Ovary (tissue), 9 donors: ENCODE results near the gene LRRC46. TPM values are rescaled to one million over a fixed set of nuclear protein-coding genes. Genes with fewer than 3 reads are reported as not detected.

Experiments
- DNase-seq, 5 donors: peaks; one replicate each; pipeline ENCODE4 v3.0.0-alpha.2; 2019 to 2020
- H3K27ac ChIP-seq, 2 donors: fragments of 200-600 bp; one replicate each; pipeline versions ENCODE4 v1.5.1 to v1.8.0; 2019 to 2022
- H3K27me3 ChIP-seq: fragments of 200-600 bp; one replicate; pipeline ENCODE4 v1.8.0; 2022
- H3K36me3 ChIP-seq: fragments of 200-600 bp; sonication (generic); one replicate; pipeline ENCODE4 v1.5.1; 2019
- H3K4me1 ChIP-seq: one replicate; pipeline ENCODE4 v1.8.1; 2013; ENCODE audit warnings: mild to moderate bottlenecking, moderate library complexity; ENCODE audit not compliant: insufficient read depth
- H3K4me3 ChIP-seq: fragments of 200-600 bp; sonication (generic); one replicate; pipeline ENCODE4 v1.5.1; 2017
- H3K9me3 ChIP-seq, 2 donors: fragments of 200-600 bp in 1 of 2; sonication (generic) in 1 of 2; one replicate each; pipeline versions ENCODE4 v1.5.1 to v1.8.1; 2013 to 2019; ENCODE audit warnings: mild to moderate bottlenecking in 1 of 2, moderate library complexity in 1 of 2
- EP300 ChIP-seq: sonication (generic); formaldehyde crosslinking; IDR thresholded peaks from one replicate; pipeline ENCODE4 v1.6.1; 2017; ENCODE audit warnings: antibody characterized with exemption
- POLR2A ChIP-seq: fragments of 450-650 bp; IDR thresholded peaks from one replicate; pipeline ENCODE4 v1.6.1; 2017; ENCODE audit warnings: antibody characterized with exemption, mild to moderate bottlenecking, moderate library complexity
- WGBS, 3 donors: extraction: QIAGEN DNeasy Blood & Tissue Kit in 1 of 3; methylation state at CpG; one replicate each; pipeline versions ENCODE4 v1.1.5 to v1.1.7; 2013 to 2017; 5-methylcytosine and 5-hydroxymethylcytosine counted together
- intact Hi-C, 4 donors: fragments of 100-400 bp; cut with DNase I; formaldehyde crosslinking; loops; one replicate each; pipeline versions ENCODE4 v1.11.0 to v1.15.1; 2022 to 2023
- polyA plus RNA-seq, 2 donors: library from polyadenylated mRNA; stranded (reverse); fragments of 200-250 nt in 1 of 2; fragments of 350-450 nt in 1 of 2; fragmentation: Illumina TruSeq in 1 of 2; extraction: RNeasy Lipid Tissue Mini Kit (QIAGEN cat#74804) in 1 of 2; gene quantifications; one replicate each; pipeline ENCODE4 v1.2.3, GENCODE V29; 2013 to 2014
- total RNA-seq, 7 donors: library from RNA; depleted of rRNA in 2 of 7; stranded (reverse); fragments of >200 nt in 2 of 7; fragmentation: NEBNext Ultra II Directional in 3 of 7; extraction: Animal tissue kit (Norgen Biotek cat#: 25700) in 3 of 7; gene quantifications; one replicate each; pipeline versions ENCODE4 v1.1.0 to v1.2.4, GENCODE V29; 2016 to 2023
- TF ChIP-seq, protein P1 (sequence below), 3 donors: fragments of 450-650 bp in 2 of 3; fragments of 200-600 bp in 1 of 3; IDR thresholded peaks; one replicate each; pipeline versions ENCODE4 v1.5.1 to v1.8.0; 2016 to 2022; ENCODE audit warnings: antibody characterized with exemption in 3 of 3, mild to moderate bottlenecking in 1 of 3
- donor health status: DM: no; HTN: no; CAD: no; lungs with moderate emphysema.
- donor health status: DM: no; HTN: no; CAD: no.
- donor health status: Bipolar disorder and iron deficiency.
- donor health status: DM: yes; HTN: yes; CAD: no.
- donor health status: DM: no; HTN: no; CAD: no.
- donor health status: DM: yes; HTN: yes; CAD: no.

Gene LRRC46
- total and polyA plus RNA-seq, 9 donors: 0.31 to 17.1 (median 1.2) TPM

DNA sequence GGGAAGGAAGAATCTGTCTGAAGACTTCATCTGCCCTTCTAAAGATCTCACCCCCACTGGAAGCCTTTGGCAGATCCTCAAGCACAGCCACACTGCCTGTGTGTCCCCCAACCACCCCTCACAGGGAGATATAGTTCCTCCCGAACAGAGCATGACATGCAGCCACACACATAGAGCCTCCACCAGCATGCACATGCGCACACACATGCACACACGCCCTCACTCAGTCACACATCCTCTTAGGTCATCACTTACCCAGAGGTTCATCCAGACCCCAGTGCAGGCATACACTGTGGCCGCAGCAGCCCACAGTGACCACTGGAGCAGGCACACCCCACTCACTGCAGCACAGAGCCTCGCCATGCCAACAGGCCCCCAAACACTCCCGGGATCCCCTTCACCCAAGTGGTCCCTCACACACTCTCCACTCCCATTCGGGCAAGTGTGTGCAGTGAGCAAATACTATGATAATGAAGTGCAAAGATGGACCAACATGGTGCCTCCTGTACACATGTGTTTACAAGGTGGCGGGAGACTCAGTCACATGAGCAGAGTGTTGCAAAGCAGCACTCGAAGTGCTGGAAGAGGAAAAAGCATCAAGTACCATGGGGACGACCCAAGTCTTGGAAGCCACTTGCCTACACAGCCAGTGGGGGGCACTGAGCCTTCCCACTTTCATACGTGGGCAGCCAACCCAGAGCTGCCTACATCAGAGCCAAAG, 36.5 kb downstream of the LRRC46 start:
- Histone ChIP-seq H3K27ac (no peak overlapping the region), H3K4me3 (no peak overlapping the region), H3K4me1 (no peaks in the 10 kb centered on the region), H3K9me3 (no peaks in the 10 kb centered on the region), H3K36me3 (no peaks in the 10 kb centered on the region), H3K27me3 (no peaks in the 10 kb centered on the region)
- TF ChIP-seq POLR2A (no peak), EP300 (no peak)
- TF ChIP-seq, protein P1, sequence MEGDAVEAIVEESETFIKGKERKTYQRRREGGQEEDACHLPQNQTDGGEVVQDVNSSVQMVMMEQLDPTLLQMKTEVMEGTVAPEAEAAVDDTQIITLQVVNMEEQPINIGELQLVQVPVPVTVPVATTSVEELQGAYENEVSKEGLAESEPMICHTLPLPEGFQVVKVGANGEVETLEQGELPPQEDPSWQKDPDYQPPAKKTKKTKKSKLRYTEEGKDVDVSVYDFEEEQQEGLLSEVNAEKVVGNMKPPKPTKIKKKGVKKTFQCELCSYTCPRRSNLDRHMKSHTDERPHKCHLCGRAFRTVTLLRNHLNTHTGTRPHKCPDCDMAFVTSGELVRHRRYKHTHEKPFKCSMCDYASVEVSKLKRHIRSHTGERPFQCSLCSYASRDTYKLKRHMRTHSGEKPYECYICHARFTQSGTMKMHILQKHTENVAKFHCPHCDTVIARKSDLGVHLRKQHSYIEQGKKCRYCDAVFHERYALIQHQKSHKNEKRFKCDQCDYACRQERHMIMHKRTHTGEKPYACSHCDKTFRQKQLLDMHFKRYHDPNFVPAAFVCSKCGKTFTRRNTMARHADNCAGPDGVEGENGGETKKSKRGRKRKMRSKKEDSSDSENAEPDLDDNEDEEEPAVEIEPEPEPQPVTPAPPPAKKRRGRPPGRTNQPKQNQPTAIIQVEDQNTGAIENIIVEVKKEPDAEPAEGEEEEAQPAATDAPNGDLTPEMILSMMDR (IDR thresholded peaks at IDR 0.05): no peak
- no peak for DNase-seq
- intact Hi-C loops: no loop called here
- WGBS, 3 donors: 85 to 88% (median 88%) methylated on average over 11 of the region's 11 CpGs

DNA sequence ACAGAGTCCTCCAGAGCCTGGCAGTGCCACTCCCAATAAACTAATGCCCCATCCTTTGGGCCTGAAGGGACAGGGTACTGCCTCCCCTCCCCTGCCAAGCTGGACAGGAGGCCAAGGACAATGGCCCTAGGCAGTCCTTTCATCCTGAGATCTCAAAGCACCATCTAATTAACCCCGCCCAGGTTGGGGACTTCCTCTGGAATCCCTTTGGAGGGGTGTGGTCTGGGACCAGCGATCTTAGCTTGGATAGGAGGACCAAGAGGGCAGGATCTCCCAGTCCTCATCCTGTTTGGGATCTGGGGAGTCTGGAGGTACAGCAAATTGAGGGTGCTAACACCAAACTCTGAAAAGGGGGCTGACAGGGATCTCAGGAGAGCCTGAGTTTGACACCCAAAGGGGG, 37.6 kb downstream of the LRRC46 start:
- Histone ChIP-seq H3K27ac (no peak overlapping the region), H3K4me1 (no peaks in the 10 kb centered on the region), H3K36me3 (no peaks in the 10 kb centered on the region), H3K9me3 (no peaks in the 10 kb centered on the region), H3K27me3 (no peaks in the 10 kb centered on the region), H3K4me3 (no peak overlapping the region)
- no peak for DNase-seq
- intact Hi-C loops: no loop called here
- TF ChIP-seq EP300: no peak
- TF ChIP-seq, protein P1 (IDR thresholded peaks at IDR 0.05): no peak
- no peak for TF ChIP-seq POLR2A
- 47 to 53% (median 48%) methylated on average over 2 of the region's 2 CpGs for WGBS, 3 donors

DNA sequence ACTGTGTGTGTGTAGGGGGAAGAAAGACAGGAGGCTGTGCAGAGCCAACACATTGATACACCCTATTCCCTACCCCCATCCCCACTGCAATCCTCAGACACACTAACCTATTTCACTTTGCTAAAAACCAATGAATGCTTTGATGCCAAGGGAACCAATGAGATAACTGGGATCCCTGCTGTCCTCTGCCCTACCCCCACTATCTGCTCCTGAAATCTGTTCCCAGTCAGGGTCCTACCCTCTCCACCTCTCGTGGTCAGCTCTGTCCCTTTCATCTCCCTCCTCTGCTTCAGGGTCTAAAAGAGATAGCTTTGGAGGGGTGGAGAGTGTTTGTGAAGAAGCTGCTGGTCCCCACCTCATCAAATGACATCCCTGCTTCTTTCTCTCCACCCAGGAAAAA, 38.6 kb downstream of the LRRC46 start:
- Histone ChIP-seq H3K9me3 (no peaks in the 10 kb centered on the region), H3K27me3 (no peaks in the 10 kb centered on the region)
- TF ChIP-seq, protein P1 (IDR thresholded peaks at IDR 0.05): no peak
- TF ChIP-seq POLR2A (no peak), EP300 (no peak)

DNA sequence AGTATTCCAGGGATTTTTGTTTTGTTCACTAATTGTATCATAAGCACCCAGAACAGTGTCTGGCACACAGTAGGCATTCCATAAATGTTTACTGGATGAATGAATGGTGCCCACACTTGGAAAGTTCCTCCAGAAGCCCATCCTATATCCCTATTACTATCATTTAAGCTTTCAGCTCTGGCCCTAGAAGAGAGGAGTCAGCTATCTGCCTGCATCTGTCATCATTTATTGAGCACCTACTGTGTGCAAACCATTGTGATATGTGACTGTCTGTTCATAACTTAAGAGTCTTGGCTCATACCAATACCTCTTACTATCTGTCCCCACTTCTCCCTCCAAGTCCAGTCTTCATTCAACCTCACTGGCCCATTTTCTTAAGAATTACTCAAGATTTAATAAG, 39.6 kb downstream of the LRRC46 start:
- Histone ChIP-seq H3K36me3 (no peaks in the 10 kb centered on the region), H3K27ac (no peak overlapping the region), H3K27me3 (no peaks in the 10 kb centered on the region), H3K4me1 (no peaks in the 10 kb centered on the region), H3K9me3 (no peaks in the 10 kb centered on the region), H3K4me3 (no peak overlapping the region)
- no peak for DNase-seq
- intact Hi-C loops: no loop called here
- TF ChIP-seq POLR2A (no peak), EP300 (no peak)
- TF ChIP-seq, protein P1 (IDR thresholded peaks at IDR 0.05): no peak

More for the DNA sequence above, 38.6 kb downstream of the LRRC46 start:
- 50 to 77% (median 65%) methylated on average over 1 of the region's 1 CpG for WGBS, 3 donors
- DNase-seq: no peak
- H3K4me3 ChIP-seq: no peak overlapping the region
- H3K36me3 ChIP-seq: no peaks in the 10 kb centered on the region
- H3K4me1 ChIP-seq: no peaks in the 10 kb centered on the region
- intact Hi-C loops: no loop called here
- no peak overlapping the region for H3K27ac ChIP-seq
